IMR-90 (cell line): ENCODE results near the gene TAX1BP1. TPM values are rescaled to one million over a fixed set of nuclear protein-coding genes. Genes with fewer than 3 reads are reported as not detected.

Source experiments
- ATAC-seq: fragments of 200-7000 bp; cut with Tn5 transposase; 2 replicates; pipeline ENCODE4 v1.9.1; 2020; ENCODE audit warnings: low read depth, mild to moderate bottlenecking, moderate library complexity
- BruUV-seq: library from RNA; stranded (reverse); fragments of 400-500 nt; replicated peaks from 2 replicates; lab custom pipeline; 2021; lab: Mats Ljungman, UMichigan
- CTCF ChIA-PET: fragments of 300-600 bp; formaldehyde crosslinking; extraction: SDS; loops from one replicate; lab custom pipeline; 2021; ENCODE audit warnings: antibody characterized with exemption; lab: Yijun Ruan, JAX
- POLR2A ChIA-PET: fragments of 300-600 bp; sonication (Branson Sonifier 250); formaldehyde crosslinking; loops from one replicate; lab custom pipeline; 2022; ENCODE audit warnings: antibody characterized with exemption; ENCODE audit not compliant: unreplicated experiment; lab: Charles Lee
- DNase-seq: peaks from one replicate; pipeline ENCODE4 v3.0.0; 2013
- H2AFZ ChIP-seq: replicated peaks from 2 replicates; pipeline ENCODE3; 2013; ENCODE audit warnings: low read length, mild to moderate bottlenecking; ENCODE audit not compliant: poor library complexity
- H2AK5ac ChIP-seq: 2 replicates; pipeline ENCODE4 v1.6.1; 2013; ENCODE audit warnings: low read depth, low read length, inconsistent platforms
- H2AK9ac ChIP-seq: replicated peaks from 2 replicates; pipeline ENCODE3; 2013; ENCODE audit warnings: mild to moderate bottlenecking, low read depth, low read length, moderate library complexity; ENCODE audit not compliant: poor library complexity
- H2BK120ac ChIP-seq: 2 replicates; pipeline ENCODE4 v1.6.1; 2013; ENCODE audit warnings: low read depth, low read length, inconsistent platforms
- H2BK15ac ChIP-seq: 3 replicates; pipeline ENCODE4 v1.6.1; 2013; ENCODE audit warnings: low read depth, low read length, inconsistent platforms
- H2BK20ac ChIP-seq: 2 replicates; pipeline ENCODE4 v1.6.1; 2013; ENCODE audit warnings: low read depth, mild to moderate bottlenecking, inconsistent platforms, low read length, moderate library complexity
- H2BK5ac ChIP-seq: 2 replicates; pipeline ENCODE4 v1.6.1; 2013; ENCODE audit warnings: mild to moderate bottlenecking, low read depth, low read length, inconsistent platforms; ENCODE audit not compliant: poor library complexity, severe bottlenecking
- H3K14ac ChIP-seq: replicated peaks from 2 replicates; pipeline ENCODE4 v1.6.1; 2013; ENCODE audit warnings: low read depth, low read length, inconsistent platforms
- H3K18ac ChIP-seq: 2 replicates; pipeline ENCODE4 v1.6.1; 2013; ENCODE audit warnings: low read depth, low read length, control low read depth
- H3K23ac ChIP-seq: 2 replicates; pipeline ENCODE4 v1.6.1; 2013; ENCODE audit warnings: low read depth, low read length, inconsistent platforms
- H3K27ac ChIP-seq: 2 replicates; pipeline ENCODE4 v1.5.1; 2013; ENCODE audit warnings: mild to moderate bottlenecking, control low read depth, low read length; ENCODE audit not compliant: insufficient read depth
- H3K27me3 ChIP-seq: 2 replicates; pipeline ENCODE4 v1.6.1; 2013; ENCODE audit warnings: low read length; ENCODE audit not compliant: control insufficient read depth, insufficient read depth
- H3K36me3 ChIP-seq: 2 replicates; pipeline ENCODE4 v1.6.1; 2013; ENCODE audit warnings: low read length, mixed read lengths; ENCODE audit not compliant: control insufficient read depth, insufficient read depth
- H3K4ac ChIP-seq: 2 replicates; pipeline ENCODE4 v1.6.1; 2013; ENCODE audit warnings: low read depth, low read length, inconsistent platforms
- H3K4me1 ChIP-seq: 2 replicates; pipeline ENCODE4 v1.6.1; 2013; ENCODE audit warnings: low read length, mixed read lengths; ENCODE audit not compliant: control insufficient read depth, insufficient read depth
- H3K4me2 ChIP-seq: 2 replicates; pipeline ENCODE4 v1.6.1; 2013; ENCODE audit warnings: low read depth, mild to moderate bottlenecking, control low read depth, low read length, moderate library complexity
- H3K4me3 ChIP-seq: 2 replicates; pipeline ENCODE4 v1.5.1; 2013; ENCODE audit warnings: low read depth, mild to moderate bottlenecking, control low read depth, low read length, moderate library complexity; ENCODE audit not compliant: insufficient read depth
- H3K56ac ChIP-seq: 2 replicates; pipeline ENCODE4 v1.6.1; 2013; ENCODE audit warnings: low read length, inconsistent platforms; ENCODE audit not compliant: insufficient read depth; ENCODE audit errors: extremely low read depth
- H3K79me1 ChIP-seq, 2 experiments: 2 replicates each; pipeline ENCODE4 v1.6.1; 2013; ENCODE audit warnings: low read length in 2 of 2, inconsistent platforms in 1 of 2, low read depth in 1 of 2
- H3K9ac ChIP-seq: 2 replicates; pipeline ENCODE4 v1.6.1; 2013; ENCODE audit warnings: low read depth, low read length, control low read depth
- H3K9me1 ChIP-seq: 2 replicates; pipeline ENCODE4 v1.6.1; 2013; ENCODE audit warnings: low read length, inconsistent platforms; ENCODE audit not compliant: insufficient read depth
- H3K9me3 ChIP-seq: 2 replicates; pipeline ENCODE4 v1.6.1; 2013; ENCODE audit warnings: low read length; ENCODE audit not compliant: control insufficient read depth, insufficient read depth
- H4K20me1 ChIP-seq: 2 replicates; pipeline ENCODE4 v1.6.1; 2013; ENCODE audit warnings: low read length, inconsistent platforms; ENCODE audit not compliant: insufficient read depth
- H4K5ac ChIP-seq: 2 replicates; pipeline ENCODE4 v1.6.1; 2013; ENCODE audit warnings: mild to moderate bottlenecking, low read depth, low read length, control low read depth
- H4K8ac ChIP-seq, 2 experiments: 2 replicates each; pipeline ENCODE4 v1.6.1; 2013; ENCODE audit warnings: low read depth in 2 of 2, low read length in 2 of 2, control low read depth in 1 of 2, inconsistent platforms in 1 of 2
- H4K91ac ChIP-seq: 2 replicates; pipeline ENCODE4 v1.6.1; 2013; ENCODE audit warnings: low read depth, low read length, inconsistent platforms; ENCODE audit not compliant: insufficient read depth
- CEBPB ChIP-seq: IDR thresholded peaks from 2 replicates; pipeline ENCODE4 v1.6.1; 2012; ENCODE audit warnings: low read depth, low read length, improper control_type of control experiment
- CTCF ChIP-seq: conservative IDR thresholded peaks from 2 replicates; pipeline ENCODE4 v1.5.1; 2012; ENCODE audit warnings: mild to moderate bottlenecking, low read depth, low read length, improper control_type of control experiment
- MAZ ChIP-seq: IDR thresholded peaks from 2 replicates; pipeline ENCODE4 v1.6.1; 2012; ENCODE audit warnings: low read depth, mild to moderate bottlenecking, low read length, improper control_type of control experiment, moderate library complexity, borderline replicate concordance
- WGBS, 2 experiments: methylation state at CpG; one replicate each; pipeline versions ENCODE4 v1.1.5 to v1.1.7; 2013; ENCODE audit warnings: missing lambda C conversion rate in 2 of 2; ENCODE audit not compliant: insufficient read length in 1 of 2; ENCODE audit errors: extremely low coverage in 2 of 2; 5-methylcytosine and 5-hydroxymethylcytosine counted together
- dilution Hi-C: fragments of 300-500 bp; cut with HindIII; formaldehyde crosslinking; loops from one replicate; pipeline ENCODE4 v1.14.3; 2018; ENCODE audit warnings: low sequenced_read_pairs; ENCODE audit not compliant: unreplicated experiment
- in situ Hi-C: fragments of 300-500 bp; cut with MboI; formaldehyde crosslinking; loops from 3 replicates; pipeline ENCODE4 v1.14.3; 2019; ENCODE audit warnings: low sequenced_read_pairs, inconsistent platforms, mixed read lengths
- intact Hi-C: fragments of 100-400 bp; cut with micrococcal nuclease; formaldehyde crosslinking; loops from 2 replicates; pipeline ENCODE4 v1.10.0; 2022
- polyA plus RNA-seq, 3 experiments: library from polyadenylated mRNA; depleted of rRNA; stranded (reverse); fragments of >200 nt; gene quantifications; 2 replicates each; pipeline ENCODE4 v1.2.3, GENCODE V29; 2012; ENCODE audit warnings: low replicate concordance in 1 of 3
- total RNA-seq: library from RNA; depleted of rRNA; stranded (reverse); fragments of >200 nt; gene quantifications from 2 replicates; pipeline ENCODE4 v1.2.3, GENCODE V29; 2012

Gene TAX1BP1
- total and polyA plus RNA-seq, 2 of the 4 experiments (the other 2 are of a cell fraction): 49.0 to 52.7 TPM

- H3K4ac ChIP-seq: no peak overlapping the region
- no peaks in the 10 kb centered on the region for H3K9me3 ChIP-seq
- DNase-seq (no peak), ATAC-seq (no peak)
- peaks cover 18% of the 10 kb centered on the region; the same call in 1 of the 2 replicates for H3K36me3 ChIP-seq
- H3K14ac ChIP-seq: no peak overlapping the region
- intact Hi-C loops (no loop called here), dilution Hi-C loops (no loop called here), in situ Hi-C loops (no loop called here)
- H4K5ac ChIP-seq: no peak overlapping the region
- H3K9ac ChIP-seq: no peak overlapping the region
- TF ChIP-seq MAZ: no peak
- TF ChIP-seq CEBPB: no peak
- TF ChIP-seq CTCF: no peak
- H3K18ac ChIP-seq: no peak overlapping the region
- no peaks in the 10 kb centered on the region for H3K27me3 ChIP-seq
- no peak overlapping the region for H2AFZ ChIP-seq
- no peak overlapping the region for H2BK20ac ChIP-seq
- H3K4me2 ChIP-seq: no peak overlapping the region
- H2BK5ac ChIP-seq: no peak overlapping the region
- no peak overlapping the region for H2BK120ac ChIP-seq
- no peak overlapping the region for H3K23ac ChIP-seq
- H3K79me1 ChIP-seq: no peaks in the 10 kb centered on the region; a peak in 1 of 4 replicates
- H4K20me1 ChIP-seq: no peaks in the 10 kb centered on the region
- no peak overlapping the region for H3K27ac ChIP-seq
- no peak overlapping the region for H4K8ac ChIP-seq
- H3K4me3 ChIP-seq: no peak overlapping the region
- H2BK15ac ChIP-seq: no peak overlapping the region
- ChIA-PET POLR2A (interaction anchor here (0.6 kb wide), 1 partner anchor 37 kb away, joined by 7 read pairs; no protein-coding TSS in a partner anchor), CTCF (no interaction called here)
- no CpG with 5 or more reads among the region's 9 CpGs for WGBS, 2 experiments
- no peak overlapping the region for H3K56ac ChIP-seq
- BruUV-seq: no TSS peak
- no peaks in the 10 kb centered on the region for H3K4me1 ChIP-seq
- H2AK9ac ChIP-seq: no peak overlapping the region
- no peak overlapping the region for H2AK5ac ChIP-seq
- H4K91ac ChIP-seq: no peak overlapping the region
- H3K9me1 ChIP-seq: peaks cover 9% of the 10 kb centered on the region
Measured at GRCh38 chr7:27842851-27843250, 102.9 kb downstream of the TAX1BP1 start.
